A549 (cell line): ENCODE data around the gene ARMC9. TPM values are rescaled to one million over a fixed set of nuclear protein-coding genes. Genes with fewer than 3 reads are reported as not detected.
"Not testable (repeated sequence)": the region's sequence is repeated elsewhere in the genome, so short reads cannot be mapped to it uniquely, and the experiment has no call there.

Source experiments
- ATAC-seq, 2 experiments: fragments of 200-7000 bp in 1 of 2; fragments of >200 bp in 1 of 2; cut with Nextera tagmentation in 1 of 2; cut with Tn5 transposase in 1 of 2; 3 replicates each; pipeline versions ENCODE4 v1.8.0 to v1.9.1; 2018 to 2020; ENCODE audit warnings: mild to moderate bottlenecking in 1 of 2, moderate library complexity in 1 of 2
- CTCF ChIA-PET: fragments of 300-600 bp; sonication (Branson Sonifier 250); formaldehyde crosslinking; extraction: SDS; loops from one replicate; lab custom pipeline; 2021; ENCODE audit warnings: antibody characterized with exemption, inconsistent platforms; lab: Yijun Ruan, JAX
- POLR2A ChIA-PET: fragments of 350-600 bp; formaldehyde crosslinking; extraction: SDS; loops from one replicate; lab custom pipeline; 2021; ENCODE audit warnings: antibody characterized with exemption, inconsistent platforms; lab: Yijun Ruan, JAX
- DNase-seq, 2 experiments: peaks; one replicate each; pipeline versions ENCODE4 v3.0.0 to v3.0.0-alpha.2; 2011 to 2016; ENCODE audit warnings: low read depth in 1 of 2, low spot score in 1 of 2
- FAIRE-seq: peaks from 2 replicates; lab custom pipeline; 2011; peaks lifted over from hg19 to GRCh38; lab: Jason Lieb, UNC
- H3K27ac ChIP-seq, 2 experiments: fragments of >200 bp; sonication (Bioruptor Twin); formaldehyde crosslinking; 3 replicates each; pipeline ENCODE4 v1.5.1; 2016 to 2017
- H3K4me1 ChIP-seq: fragments of >200 bp; sonication (Bioruptor Twin); formaldehyde crosslinking; 3 replicates; pipeline ENCODE4 v1.6.1; 2016
- H3K4me2 ChIP-seq: fragments of >200 bp; sonication (Bioruptor Twin); formaldehyde crosslinking; 3 replicates; pipeline ENCODE4 v1.6.1; 2016
- H3K4me3 ChIP-seq: fragments of >200 bp; sonication (Bioruptor Twin); formaldehyde crosslinking; 3 replicates; pipeline ENCODE4 v1.5.1; 2016
- H3K9me3 ChIP-seq: fragments of >200 bp; sonication (Bioruptor Twin); formaldehyde crosslinking; 3 replicates; pipeline ENCODE4 v1.6.1; 2016
- ATOH8 ChIP-seq: fragments of 250-450 bp; sonication (Bioruptor Pico); IDR thresholded peaks from 2 replicates; pipeline ENCODE4 v1.5.0; 2020; ENCODE audit warnings: low read depth, mild to moderate bottlenecking, moderate library complexity
- EHMT2 ChIP-seq: fragments of 200-600 bp; sonication (generic); IDR thresholded peaks from 2 replicates; pipeline ENCODE4 v1.6.1; 2016; ENCODE audit warnings: antibody characterized with exemption, low read depth, mild to moderate bottlenecking, moderate library complexity
- ELK1 ChIP-seq: fragments of 150-350 bp; IDR thresholded peaks from 2 replicates; pipeline ENCODE4 v1.6.1; 2014; ENCODE audit warnings: low read depth, mild to moderate bottlenecking, low read length
- EP300 ChIP-seq, 2 experiments: fragments of >200 bp; sonication (Bioruptor Twin); formaldehyde crosslinking; IDR thresholded peaks; 2 replicates in 1 of 2; 3 replicates in 1 of 2; pipeline ENCODE4 v1.6.1; 2016 to 2017
- FOSL2 ChIP-seq, 2 experiments: fragments of 450-650 bp in 1 of 2; fragments of >200 bp in 1 of 2; sonication (Bioruptor Twin) in 1 of 2; formaldehyde crosslinking; IDR thresholded peaks; 2 replicates each; pipeline versions ENCODE4 v1.5.0 to v1.6.1; 2016 to 2020; ENCODE audit warnings: mild to moderate bottlenecking in 1 of 2, moderate library complexity in 1 of 2
- GATA3 ChIP-seq: IDR thresholded peaks from 2 replicates; pipeline ENCODE4 v1.6.1; 2012; ENCODE audit warnings: borderline replicate concordance
- JUNB ChIP-seq: fragments of >200 bp; sonication (Bioruptor Twin); formaldehyde crosslinking; IDR thresholded peaks from 2 replicates; pipeline ENCODE4 v1.6.1; 2016
- KDM5A ChIP-seq: fragments of 200-600 bp; sonication (generic); IDR thresholded peaks from 2 replicates; pipeline ENCODE4 v1.6.1; 2016; ENCODE audit warnings: antibody characterized with exemption, mild to moderate bottlenecking
- MAFK ChIP-seq: fragments of 450-650 bp; IDR thresholded peaks from 2 replicates; pipeline ENCODE4 v1.6.1; 2014; ENCODE audit not compliant: partially characterized antibody
- MAX ChIP-seq: IDR thresholded peaks from 2 replicates; pipeline ENCODE4 v1.6.1; 2012
- NFE2L2 ChIP-seq: fragments of 150-350 bp; conservative IDR thresholded peaks from 2 replicates; pipeline ENCODE4 v1.6.1; 2014; ENCODE audit warnings: low read length
- RAD21 ChIP-seq, 2 experiments: fragments of >200 bp in 1 of 2; sonication (Bioruptor Twin) in 1 of 2; formaldehyde crosslinking in 1 of 2; IDR thresholded peaks in 1 of 2; conservative IDR thresholded peaks in 1 of 2; 2 replicates in 1 of 2; 3 replicates in 1 of 2; pipeline ENCODE4 v1.6.1; 2012 to 2018; ENCODE audit warnings: inconsistent platforms in 1 of 2
- REST ChIP-seq: fragments of 200-600 bp; sonication (generic); IDR thresholded peaks from 2 replicates; pipeline ENCODE4 v1.6.1; 2016; ENCODE audit warnings: antibody characterized with exemption, mild to moderate bottlenecking, moderate library complexity
- TFCP2L1 ChIP-seq: fragments of 250-450 bp; sonication (Bioruptor Pico); IDR thresholded peaks from 2 replicates; pipeline ENCODE4 v1.5.0; 2021; ENCODE audit warnings: mild to moderate bottlenecking
- USF2 ChIP-seq: fragments of 450-650 bp; IDR thresholded peaks from 2 replicates; pipeline ENCODE4 v1.6.1; 2014; ENCODE audit warnings: antibody characterized with exemption
- ZFP36 ChIP-seq: fragments of 450-650 bp; IDR thresholded peaks from 2 replicates; pipeline ENCODE4 v1.6.1; 2014; ENCODE audit warnings: borderline replicate concordance; ENCODE audit not compliant: partially characterized antibody
- WGBS: methylation state at CpG from one replicate; pipeline ENCODE4 v1.1.6; 2017; ENCODE audit errors: missing lambda C conversion rate; 5-methylcytosine and 5-hydroxymethylcytosine counted together
- polyA plus RNA-seq, 4 experiments: library from polyadenylated mRNA; depleted of rRNA in 3 of 4; stranded (reverse); fragments of >200 nt; fragmentation: RNase III in 1 of 4; extraction: RNeasy Plus Mini Kit Qiagen cat#74134 plus additional on column Dnase treatment in 1 of 4; gene quantifications; 2 replicates in 3 of 4; 3 replicates in 1 of 4; pipeline ENCODE4 v1.2.3, GENCODE V29; 2011 to 2017

Gene ARMC9
- polyA plus RNA-seq, 2 of the 4 experiments (the other 2 are of a cell fraction): 12.0 to 14.1 TPM

- 61% methylated on average over 2 of the region's 2 CpGs for WGBS
- FAIRE-seq (no peak), ATAC-seq (peak in 1 of 2 experiments; percentile 13; a peak in 4 of 6 replicates), DNase-seq (no peak)
- no peak overlapping the region for H3K4me3 ChIP-seq
- H3K9me3 ChIP-seq: no peaks in the 10 kb centered on the region
- CTCF ChIA-PET: interaction anchor here (1.3 kb wide), 1 partner anchor 9 kb away, joined by 4 read pairs; no protein-coding TSS in a partner anchor
- POLR2A ChIA-PET: no interaction called here
- H3K27ac ChIP-seq: no peak overlapping the region
- no peak for TF ChIP-seq NFE2L2
- no peak for TF ChIP-seq EHMT2
- no peak for TF ChIP-seq ATOH8 (CRISPR knock-in tag)
- TF ChIP-seq RAD21 (conservative IDR thresholded peaks at IDR 0.05 in 1 of 2, IDR thresholded peaks at IDR 0.05 in 1 of 2): no peak
- TF ChIP-seq ELK1: no peak
- no peak for TF ChIP-seq JUNB
- TF ChIP-seq MAFK: no peak
- no peak for TF ChIP-seq EP300 (IDR thresholded peaks at IDR 0.05)
- no peak overlapping the region for H3K4me2 ChIP-seq
- H3K4me1 ChIP-seq: peaks cover 5% of the 10 kb centered on the region; the same call in 1 of the 3 replicates
These were observed 22.4 kb upstream of the ARMC9 start for GRCh38 chr2:231176066-231176465.

- TF ChIP-seq KDM5A (no peak), EP300 (IDR thresholded peaks at IDR 0.05) (no peak), GATA3 (no peak), ZFP36 (no peak), TFCP2L1 (CRISPR knock-in tag) (no peak)
- no peak overlapping the region for H3K4me3 ChIP-seq
- FAIRE-seq (no peak), DNase-seq (no peak), ATAC-seq (no peak)
- H3K27ac ChIP-seq: no peak overlapping the region
- no peaks in the 10 kb centered on the region for H3K9me3 ChIP-seq
- no peak overlapping the region for H3K4me2 ChIP-seq
- H3K4me1 ChIP-seq: peaks cover 13% of the 10 kb centered on the region
- CTCF ChIA-PET: no interaction called here
- POLR2A ChIA-PET: no interaction called here
- 93% methylated on average over 11 of the region's 11 CpGs for WGBS
These were observed 21.0 kb upstream of the ARMC9 start for GRCh38 chr2:231177156-231178025.

GRCh38 chr2:231178805-231179204, 19.6 kb upstream of the ARMC9 start:
- POLR2A ChIA-PET, H3K9me3 ChIP-seq, CTCF ChIA-PET, ATAC-seq, H3K4me2 ChIP-seq, H3K4me3 ChIP-seq, H3K27ac ChIP-seq, DNase-seq, FAIRE-seq: not testable (repeated sequence)
- WGBS: 96% methylated on average over 5 of the region's 5 CpGs
- peaks cover 13% of the 10 kb centered on the region for H3K4me1 ChIP-seq

GRCh38 chr2:231181860-231182512, 16.4 kb upstream of the ARMC9 start:
- peaks cover 13% of the 10 kb centered on the region for H3K4me1 ChIP-seq
- peak overlapping the region; percentile 36; the same call in 1 of the 3 replicates for H3K4me2 ChIP-seq
- H3K27ac ChIP-seq: peak overlapping the region; percentile 30 to 79; a peak in 5 of 6 replicates
- 0 out of 2 replicates have a peak, but pooled peaks have one; percentile 27 for TF ChIP-seq MAX
- no peak for TF ChIP-seq REST
- TF ChIP-seq ATOH8 (CRISPR knock-in tag): peak; percentile 80; the same call in 1 of the 2 replicates
- TF ChIP-seq RAD21 (conservative IDR thresholded peaks at IDR 0.05 in 1 of 2, IDR thresholded peaks at IDR 0.05 in 1 of 2): no peak
- TF ChIP-seq KDM5A: no peak
- TF ChIP-seq FOSL2 (IDR thresholded peaks at IDR 0.05): no peak
- TF ChIP-seq FOSL2 (CRISPR knock-in tag; IDR thresholded peaks at IDR 0.05): peak; percentile 25
- no peak for TF ChIP-seq USF2
- WGBS: 46% methylated on average over 12 of the region's 12 CpGs
- no peaks in the 10 kb centered on the region for H3K9me3 ChIP-seq
- H3K4me3 ChIP-seq: no peak overlapping the region
- FAIRE-seq (no peak), ATAC-seq (peak; percentile 72 to 78), DNase-seq (peak; percentile 33 to 66)
- ChIA-PET CTCF (interaction anchor here (0.9 to 2.8 kb wide), 5 partner anchors 11 to 168 kb away, joined by 3 to 7 read pairs (median 6); no protein-coding TSS in a partner anchor), POLR2A (no interaction called here)
